Activated CD4-positive, alpha-beta T cell treated with anti-CD3 and anti-CD28 coated beads for 24 hours (primary cell): ENCODE results near the gene LONP1.

Experiments used
- DNase-seq, 2 donors: peaks; one replicate each; pipeline ENCODE4 v3.0.0-alpha.2; 2020; ENCODE audit warnings: low read depth in 2 of 2

LONP1 gene

GRCh38 chr19:5679289-5680083, 40.5 kb downstream of the LONP1 start:
- DNase-seq, result no peak

GRCh38 chr19:5678071-5678718, 41.8 kb downstream of the LONP1 start:
- DNase-seq, result no peak

GRCh38 chr19:5677580-5677979, 42.4 kb downstream of the LONP1 start:
- no peak for DNase-seq

- DNase-seq, result no peak
These were observed 42.8 kb downstream of the LONP1 start for GRCh38 chr19:5677136-5677535.

GRCh38 chr19:5676772-5677105, 43.2 kb downstream of the LONP1 start:
- DNase-seq, result no peak

- DNase-seq, result no peak
These were observed 43.7 kb downstream of the LONP1 start for GRCh38 chr19:5676105-5676771.

- no peak for DNase-seq
These were observed 45.2 kb downstream of the LONP1 start for GRCh38 chr19:5674714-5675113.

GRCh38 chr19:5673752-5674151, 46.2 kb downstream of the LONP1 start:
- DNase-seq, result no peak

GRCh38 chr19:5672708-5673459, 47.1 kb downstream of the LONP1 start:
- no peak for DNase-seq

- no peak for DNase-seq
These were observed 48.3 kb downstream of the LONP1 start for GRCh38 chr19:5671600-5671999.

- DNase-seq, result no peak
These were observed 50.7 kb downstream of the LONP1 start for GRCh38 chr19:5669212-5669611.

GRCh38 chr19:5667751-5668271, 52.1 kb downstream of the LONP1 start:
- no peak for DNase-seq

GRCh38 chr19:5666921-5667610, 52.9 kb downstream of the LONP1 start:
- no peak for DNase-seq

- no peak for DNase-seq
These were observed 54.0 kb downstream of the LONP1 start for GRCh38 chr19:5665781-5666513.

- no peak for DNase-seq
These were observed 55.4 kb downstream of the LONP1 start for GRCh38 chr19:5664515-5664914.

- no peak for DNase-seq
These were observed 56.0 kb downstream of the LONP1 start for GRCh38 chr19:5663904-5664303.

GRCh38 chr19:5661483-5661882, 58.5 kb downstream of the LONP1 start:
- DNase-seq, result no peak

GRCh38 chr19:5655412-5655811, 64.5 kb downstream of the LONP1 start:
- no peak for DNase-seq

- DNase-seq, result no peak
These were observed 65.0 kb downstream of the LONP1 start for GRCh38 chr19:5654931-5655330.

GRCh38 chr19:5652261-5652660, 67.7 kb downstream of the LONP1 start:
- no peak for DNase-seq

GRCh38 chr19:5651361-5651760, 68.6 kb downstream of the LONP1 start:
- DNase-seq, result no peak
